Measurements from ENCODE around the gene JKAMP. TPM values are rescaled to one million over a fixed set of nuclear protein-coding genes. Genes with fewer than 3 reads are reported as not detected.

JKAMP gene
- total and polyA plus RNA-seq, 2 donors = 41.3 to 111 TPM

- no peak overlapping the region for H3K27ac ChIP-seq (ENCODE audit: low read depth)
- no peaks in the 10 kb centered on the region for H3K36me3 ChIP-seq (ENCODE audit: insufficient read depth)
- 33% methylated on average over 60 of the region's 60 CpGs for WGBS
- peak overlapping the region; percentile 74 for H3K4me3 ChIP-seq (ENCODE audit: low read depth, low read length)
- no peaks in the 10 kb centered on the region for H3K4me1 ChIP-seq (ENCODE audit: insufficient read depth)
- DNase-seq (ENCODE audit: extremely low spot score) = no peak
Observed at GRCh38 chr14:59463787-59464485, 20.4 kb upstream of the JKAMP start.

GRCh38 chr14:59464486-59465315, 19.6 kb upstream of the JKAMP start:
- under 1% methylated on average over 104 of the region's 105 CpGs for WGBS
- H3K36me3 ChIP-seq (ENCODE audit: insufficient read depth) = no peaks in the 10 kb centered on the region
- no peaks in the 10 kb centered on the region for H3K4me1 ChIP-seq (ENCODE audit: insufficient read depth)
- H3K4me3 ChIP-seq (ENCODE audit: low read depth, low read length) = peak overlapping the region; percentile 74
- H3K27ac ChIP-seq (ENCODE audit: low read depth) = peak overlapping the region; percentile 82
- DNase-seq (ENCODE audit: extremely low spot score) = no peak

- H3K36me3 ChIP-seq (ENCODE audit: insufficient read depth) = no peaks in the 10 kb centered on the region
- H3K27ac ChIP-seq (ENCODE audit: low read depth) = peak within 1 kb of the TSS; percentile 82
- DNase-seq (ENCODE audit: extremely low spot score) = no peak
- H3K4me1 ChIP-seq (ENCODE audit: insufficient read depth) = no peaks in the 10 kb centered on the region
- WGBS = 18% methylated on average over 40 of the region's 40 CpGs
- H3K4me3 ChIP-seq (ENCODE audit: low read depth, low read length) = peak within 1 kb of the TSS; percentile 74
Observed at GRCh38 chr14:59465316-59466135, 18.8 kb upstream of the JKAMP start, which contains the start of gene GPR135. GPR135 (minus strand) TSS chr14:59465380; CDS start chr14:59465226, 154 bp downstream.

- Histone ChIP-seq H3K36me3 (ENCODE audit: insufficient read depth) (peaks cover 7% of the 10 kb centered on the region), H3K4me1 (ENCODE audit: insufficient read depth) (no peaks in the 10 kb centered on the region), H3K4me3 (ENCODE audit: low read depth, low read length) (no peak overlapping the region), H3K27ac (ENCODE audit: low read depth) (no peak overlapping the region)
- WGBS = 29% methylated on average over 1 of the region's 1 CpG
- no peak for DNase-seq (ENCODE audit: extremely low spot score)
Observed at GRCh38 chr14:59474172-59474571, 10.1 kb upstream of the JKAMP start.

GRCh38 chr14:59475709-59476108, 8.6 kb upstream of the JKAMP start:
- Histone ChIP-seq H3K27ac (ENCODE audit: low read depth) (no peak overlapping the region), H3K4me3 (ENCODE audit: low read depth, low read length) (no peak overlapping the region), H3K4me1 (ENCODE audit: insufficient read depth) (no peaks in the 10 kb centered on the region), H3K36me3 (ENCODE audit: insufficient read depth) (peaks cover 7% of the 10 kb centered on the region)
- no peak for DNase-seq (ENCODE audit: extremely low spot score)
- WGBS = 92% methylated on average over 1 of the region's 1 CpG

- Histone ChIP-seq H3K27ac (ENCODE audit: low read depth) (no peak overlapping the region), H3K4me3 (ENCODE audit: low read depth, low read length) (no peak overlapping the region), H3K4me1 (ENCODE audit: insufficient read depth) (peaks cover 1% of the 10 kb centered on the region), H3K36me3 (ENCODE audit: insufficient read depth) (peaks cover 3% of the 10 kb centered on the region)
- no peak for DNase-seq (ENCODE audit: extremely low spot score)
- WGBS = 95% methylated on average over 3 of the region's 3 CpGs
Observed at GRCh38 chr14:59478540-59478939, 5.8 kb upstream of the JKAMP start.

GRCh38 chr14:59480166-59480565, 4.2 kb upstream of the JKAMP start:
- Histone ChIP-seq H3K27ac (ENCODE audit: low read depth) (no peak overlapping the region), H3K4me1 (ENCODE audit: insufficient read depth) (peaks cover 1% of the 10 kb centered on the region), H3K4me3 (ENCODE audit: low read depth, low read length) (no peak overlapping the region), H3K36me3 (ENCODE audit: insufficient read depth) (peaks cover 1% of the 10 kb centered on the region)
- DNase-seq (ENCODE audit: extremely low spot score) = no peak
- 24% methylated on average over 1 of the region's 1 CpG for WGBS

- peaks cover under 1% of the 10 kb centered on the region for H3K36me3 ChIP-seq (ENCODE audit: insufficient read depth)
- peaks cover 1% of the 10 kb centered on the region for H3K4me1 ChIP-seq (ENCODE audit: insufficient read depth)
- no peak overlapping the region for H3K4me3 ChIP-seq (ENCODE audit: low read depth, low read length)
- WGBS = 94% methylated on average over 2 of the region's 2 CpGs
- no peak for DNase-seq (ENCODE audit: extremely low spot score)
- H3K27ac ChIP-seq (ENCODE audit: low read depth) = no peak overlapping the region
Observed at GRCh38 chr14:59481407-59481806, 2.9 kb upstream of the JKAMP start.

GRCh38 chr14:59481871-59482540, 2.3 kb upstream of the JKAMP start:
- H3K4me1 ChIP-seq (ENCODE audit: insufficient read depth) = peaks cover 1% of the 10 kb centered on the region
- no peaks in the 10 kb centered on the region for H3K36me3 ChIP-seq (ENCODE audit: insufficient read depth)
- WGBS = 45% methylated on average over 2 of the region's 2 CpGs
- no peak overlapping the region for H3K4me3 ChIP-seq (ENCODE audit: low read depth, low read length)
- H3K27ac ChIP-seq (ENCODE audit: low read depth) = no peak overlapping the region
- no peak for DNase-seq (ENCODE audit: extremely low spot score)

GRCh38 chr14:59482541-59483331, 1.6 kb upstream of the JKAMP start:
- H3K4me1 ChIP-seq (ENCODE audit: insufficient read depth) = peaks cover 1% of the 10 kb centered on the region
- no peaks in the 10 kb centered on the region for H3K36me3 ChIP-seq (ENCODE audit: insufficient read depth)
- no peak overlapping the region for H3K27ac ChIP-seq (ENCODE audit: low read depth)
- H3K4me3 ChIP-seq (ENCODE audit: low read depth, low read length) = peak overlapping the region; percentile 57
- no peak for DNase-seq (ENCODE audit: extremely low spot score)
- WGBS = 36% methylated on average over 6 of the region's 6 CpGs

GRCh38 chr14:59483363-59483762, 954 bp upstream of the JKAMP start:
- no peaks in the 10 kb centered on the region for H3K36me3 ChIP-seq (ENCODE audit: insufficient read depth)
- peak overlapping the region; percentile 57 for H3K4me3 ChIP-seq (ENCODE audit: low read depth, low read length)
- 4% methylated on average over 16 of the region's 16 CpGs for WGBS
- no peak overlapping the region for H3K27ac ChIP-seq (ENCODE audit: low read depth)
- no peak for DNase-seq (ENCODE audit: extremely low spot score)
- H3K4me1 ChIP-seq (ENCODE audit: insufficient read depth) = peaks cover 1% of the 10 kb centered on the region

- H3K4me1 ChIP-seq (ENCODE audit: insufficient read depth) = peaks cover 1% of the 10 kb centered on the region
- peak overlapping the region; percentile 57 for H3K4me3 ChIP-seq (ENCODE audit: low read depth, low read length)
- under 1% methylated on average over 32 of the region's 32 CpGs for WGBS
- H3K36me3 ChIP-seq (ENCODE audit: insufficient read depth) = peaks cover 3% of the 10 kb centered on the region
- H3K27ac ChIP-seq (ENCODE audit: low read depth) = peak overlapping the region; percentile 89
- no peak for DNase-seq (ENCODE audit: extremely low spot score)
Observed at GRCh38 chr14:59484639-59485175, 390 bp downstream of the JKAMP start.
